Measurements from ENCODE around the gene PTCH1. TPM values are rescaled to one million over a fixed set of nuclear protein-coding genes. Genes with fewer than 3 reads are reported as not detected.
A peak's percentile ranks its signal among the peaks of the same experiment; 100 is the strongest.

Gene PTCH1
- total and polyA plus RNA-seq, 2 donors from 2014 or later, result 2.6 to 37.2 TPM

DNA sequence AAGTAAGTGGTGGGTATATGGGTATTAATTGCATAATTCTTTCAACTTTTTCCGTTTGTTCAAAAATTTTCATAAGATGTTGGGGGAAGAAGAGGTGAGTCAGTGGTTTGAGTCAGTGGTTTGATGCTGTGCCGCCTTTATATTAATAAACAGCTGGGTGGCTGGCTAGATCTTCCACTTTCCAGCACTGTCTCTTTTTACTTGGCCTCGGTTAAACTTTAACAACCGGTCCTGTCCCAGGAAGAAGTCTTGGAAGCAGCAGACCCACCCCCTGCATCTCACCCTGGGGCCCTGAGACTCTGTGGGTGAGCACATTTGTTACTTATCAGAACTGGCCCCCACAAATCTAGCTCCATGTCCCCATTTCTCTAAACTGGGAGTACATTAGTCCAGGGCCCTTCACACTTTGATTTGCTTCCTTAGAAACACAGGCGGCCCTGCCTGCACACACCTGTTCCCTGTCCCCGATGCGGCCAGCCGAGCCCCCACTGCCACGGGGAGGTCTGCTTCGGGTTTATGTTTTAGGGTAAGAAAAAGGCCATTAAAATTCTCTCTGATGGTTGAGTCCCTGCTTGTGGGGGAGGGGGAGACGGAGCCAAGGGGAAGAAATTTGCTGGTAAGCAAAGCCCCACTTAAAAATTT, 90.7 kb downstream of the PTCH1 start:
- Histone ChIP-seq H3K27me3 (ENCODE audit: control insufficient read depth, insufficient read depth, low read length) (no peaks in the 10 kb centered on the region), H3K4me3 (ENCODE audit: low read length in 3 of 3) (peak overlapping the region; percentile 58 to 62 (median 58)), H3K27ac (ENCODE audit: low read depth in 2 of 2, low read length in 2 of 2) (peak overlapping the region; percentile 2 to 25), H3K9ac (ENCODE audit: low read length in 3 of 3) (peak overlapping the region; percentile 4 to 62 (median 23)), H3K9me3 (ENCODE audit: control insufficient read depth in 2 of 3, insufficient read depth in 1 of 3, low read length in 3 of 3) (peaks cover 0 to 11% (median 6%) of the 10 kb centered on the region in 3 donors), H3K4me1 (ENCODE audit: control insufficient read depth in 2 of 3, insufficient read depth in 2 of 3, low read depth in 1 of 3, low read length in 3 of 3) (no peaks in the 10 kb centered on the region), H3K36me3 (ENCODE audit: control insufficient read depth in 2 of 3, insufficient read depth in 3 of 3, low read length in 3 of 3) (peaks cover 0 to 6% (median 0%) of the 10 kb centered on the region in 3 donors)
- intact Hi-C loops (cut with DNase I), result no loop called here
- DNase-seq (peak in 3 of 5 donors; percentile 58 to 65 (median 62)), FAIRE-seq (no peak)
- TF ChIP-seq, protein P1, sequence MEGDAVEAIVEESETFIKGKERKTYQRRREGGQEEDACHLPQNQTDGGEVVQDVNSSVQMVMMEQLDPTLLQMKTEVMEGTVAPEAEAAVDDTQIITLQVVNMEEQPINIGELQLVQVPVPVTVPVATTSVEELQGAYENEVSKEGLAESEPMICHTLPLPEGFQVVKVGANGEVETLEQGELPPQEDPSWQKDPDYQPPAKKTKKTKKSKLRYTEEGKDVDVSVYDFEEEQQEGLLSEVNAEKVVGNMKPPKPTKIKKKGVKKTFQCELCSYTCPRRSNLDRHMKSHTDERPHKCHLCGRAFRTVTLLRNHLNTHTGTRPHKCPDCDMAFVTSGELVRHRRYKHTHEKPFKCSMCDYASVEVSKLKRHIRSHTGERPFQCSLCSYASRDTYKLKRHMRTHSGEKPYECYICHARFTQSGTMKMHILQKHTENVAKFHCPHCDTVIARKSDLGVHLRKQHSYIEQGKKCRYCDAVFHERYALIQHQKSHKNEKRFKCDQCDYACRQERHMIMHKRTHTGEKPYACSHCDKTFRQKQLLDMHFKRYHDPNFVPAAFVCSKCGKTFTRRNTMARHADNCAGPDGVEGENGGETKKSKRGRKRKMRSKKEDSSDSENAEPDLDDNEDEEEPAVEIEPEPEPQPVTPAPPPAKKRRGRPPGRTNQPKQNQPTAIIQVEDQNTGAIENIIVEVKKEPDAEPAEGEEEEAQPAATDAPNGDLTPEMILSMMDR (IDR thresholded peaks at IDR 0.05; ENCODE audit: borderline replicate concordance, extremely low read depth, insufficient read depth), result no peak

DNA sequence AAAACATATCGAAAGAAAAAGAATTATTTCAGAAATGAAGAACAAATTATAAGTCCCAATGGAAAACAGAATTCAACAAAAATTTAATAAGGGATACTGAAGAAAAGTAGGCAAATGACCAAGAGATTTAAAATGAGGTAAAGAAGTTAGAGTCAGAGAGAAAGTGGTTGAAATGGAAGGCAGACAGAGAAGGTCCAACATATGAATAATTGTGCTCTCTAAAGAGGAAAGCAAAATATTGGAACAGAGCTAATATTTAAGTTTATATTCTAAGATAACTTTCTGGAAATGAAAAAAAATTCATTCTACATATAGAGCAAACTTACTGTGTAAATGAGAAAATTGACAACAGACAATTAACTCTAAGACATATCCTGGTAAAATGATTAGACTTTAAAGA, 94.1 kb downstream of the PTCH1 start:
- no peak overlapping the region for H3K4me3 ChIP-seq (ENCODE audit: low read length in 3 of 3)
- no peak overlapping the region for H3K27ac ChIP-seq (ENCODE audit: low read depth in 2 of 2, low read length in 2 of 2)
- FAIRE-seq, result no peak
- H3K9me3 ChIP-seq (ENCODE audit: control insufficient read depth in 2 of 3, insufficient read depth in 1 of 3, low read length in 3 of 3), result peaks cover 0 to 11% (median 6%) of the 10 kb centered on the region in 3 donors
- no peak for DNase-seq
- peaks cover 0 to 6% (median 0%) of the 10 kb centered on the region in 3 donors for H3K36me3 ChIP-seq (ENCODE audit: control insufficient read depth in 2 of 3, insufficient read depth in 3 of 3, low read length in 3 of 3)
- TF ChIP-seq, protein P1 (IDR thresholded peaks at IDR 0.05; ENCODE audit: borderline replicate concordance, extremely low read depth, insufficient read depth), result no peak
- no peak overlapping the region for H3K9ac ChIP-seq (ENCODE audit: low read length in 3 of 3)
- no peaks in the 10 kb centered on the region for H3K27me3 ChIP-seq (ENCODE audit: control insufficient read depth, insufficient read depth, low read length)
- intact Hi-C loops (cut with DNase I), result no loop called here
- H3K4me1 ChIP-seq (ENCODE audit: control insufficient read depth in 2 of 3, insufficient read depth in 2 of 3, low read depth in 1 of 3, low read length in 3 of 3), result no peaks in the 10 kb centered on the region

DNA sequence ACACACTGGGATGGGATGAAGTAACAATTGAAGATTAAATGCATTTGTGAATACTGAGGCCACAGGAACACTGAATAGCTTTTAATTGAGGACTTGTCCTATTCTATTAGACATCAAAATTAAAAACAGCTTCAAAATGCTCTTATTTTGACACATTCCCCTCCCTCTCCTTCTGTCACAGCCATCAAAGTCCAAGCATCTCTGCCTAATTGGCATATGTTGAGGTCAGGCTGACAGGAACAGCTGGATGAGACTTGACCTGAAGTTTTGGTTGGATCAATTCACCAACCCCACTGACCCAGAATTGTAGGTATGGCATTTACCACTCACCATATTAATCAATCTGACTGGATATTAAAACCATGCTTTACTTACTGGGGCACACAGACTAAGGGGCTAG, 96.3 kb downstream of the PTCH1 start:
- Histone ChIP-seq H3K9me3 (ENCODE audit: control insufficient read depth in 2 of 3, insufficient read depth in 1 of 3, low read length in 3 of 3) (peaks cover 0 to 11% (median 6%) of the 10 kb centered on the region in 3 donors), H3K4me1 (ENCODE audit: control insufficient read depth in 2 of 3, insufficient read depth in 2 of 3, low read depth in 1 of 3, low read length in 3 of 3) (no peaks in the 10 kb centered on the region), H3K9ac (ENCODE audit: low read length in 3 of 3) (no peak overlapping the region), H3K4me3 (ENCODE audit: low read length in 3 of 3) (no peak overlapping the region), H3K36me3 (ENCODE audit: control insufficient read depth in 2 of 3, insufficient read depth in 3 of 3, low read length in 3 of 3) (peaks cover 0 to 6% (median 0%) of the 10 kb centered on the region in 3 donors), H3K27ac (ENCODE audit: low read depth in 2 of 2, low read length in 2 of 2) (no peak overlapping the region), H3K27me3 (ENCODE audit: control insufficient read depth, insufficient read depth, low read length) (no peaks in the 10 kb centered on the region)
- TF ChIP-seq, protein P1 (IDR thresholded peaks at IDR 0.05; ENCODE audit: borderline replicate concordance, extremely low read depth, insufficient read depth), result no peak
- FAIRE-seq, result no peak
- intact Hi-C loops (cut with DNase I), result no loop called here
- DNase-seq, result no peak

All from kidney (tissue), 14 donors.